ENCODE results near the gene DNAJC22.

GRCh38 chr12:49366096-49366651, 19.5 kb downstream of the DNAJC22 start:
- TF ChIP-seq CTCF (conservative IDR thresholded peaks at IDR 0.05 in 1 of 2, IDR thresholded peaks at IDR 0.05 in 1 of 2; ENCODE audit: low read depth in 1 of 2, low read length in 2 of 2) (no peak), EZH2 (IDR thresholded peaks at IDR 0.05; ENCODE audit: low read length, missing control alignments) (no peak)

Data from fibroblast of lung (primary cell).